HepG2 (cell line): Measurements from ENCODE around the gene CEBPA. TPM values are rescaled to one million over a fixed set of nuclear protein-coding genes. Genes with fewer than 3 reads are reported as not detected.

Experiments used
- BRF2 ChIP-seq: sonication (generic); formaldehyde crosslinking; IDR thresholded peaks from 2 replicates; pipeline ENCODE4 v1.8.1; 2022; ENCODE audit warnings: mild to moderate bottlenecking, missing genetic modification reagents
- CEBPZ ChIP-seq: IDR thresholded peaks from 2 replicates; pipeline ENCODE4 v1.6.1; 2012; ENCODE audit warnings: low read length, improper control_type of control experiment
- DDIT3 ChIP-seq: sonication (generic); formaldehyde crosslinking; IDR thresholded peaks from 2 replicates; pipeline ENCODE4 v1.4.0; 2020; ENCODE audit warnings: mild to moderate bottlenecking, missing genetic modification reagents
- E2F5 ChIP-seq: sonication (generic); formaldehyde crosslinking; conservative IDR thresholded peaks from 2 replicates; pipeline ENCODE4 v1.4.0; 2020; ENCODE audit warnings: missing genetic modification reagents
- IRX3 ChIP-seq: sonication (generic); formaldehyde crosslinking; IDR thresholded peaks from 2 replicates; pipeline ENCODE4 v1.8.1; 2023; ENCODE audit warnings: mild to moderate bottlenecking, low read depth, missing genetic modification reagents, borderline replicate concordance
- MED1 ChIP-seq: sonication (generic); formaldehyde crosslinking; IDR thresholded peaks from 2 replicates; pipeline ENCODE4 v1.4.0; 2020; ENCODE audit warnings: missing genetic modification reagents
- NRL ChIP-seq: sonication (generic); formaldehyde crosslinking; IDR thresholded peaks from 2 replicates; pipeline ENCODE4 v1.5.0; 2020; ENCODE audit warnings: missing genetic modification reagents, mild to moderate bottlenecking, moderate library complexity, borderline replicate concordance
- PREB ChIP-seq: sonication (generic); formaldehyde crosslinking; IDR thresholded peaks from 2 replicates; pipeline ENCODE4 v1.4.0; 2020; ENCODE audit warnings: missing genetic modification reagents
- ZBTB25 ChIP-seq: IDR thresholded peaks from 2 replicates; pipeline ENCODE4 v1.6.1; 2018; ENCODE audit warnings: missing genetic modification reagents
- ZBTB38 ChIP-seq: sonication (generic); formaldehyde crosslinking; IDR thresholded peaks from 2 replicates; pipeline ENCODE4 v1.5.1; 2020; ENCODE audit warnings: mild to moderate bottlenecking, missing genetic modification reagents
- ZNF124 ChIP-seq: sonication (generic); formaldehyde crosslinking; IDR thresholded peaks from 2 replicates; pipeline ENCODE4 v1.4.0; 2020; ENCODE audit warnings: missing genetic modification reagents
- ZNF18 ChIP-seq: sonication (generic); formaldehyde crosslinking; IDR thresholded peaks from 2 replicates; pipeline ENCODE4 v1.8.0; 2022; ENCODE audit warnings: mild to moderate bottlenecking, missing genetic modification reagents; ENCODE audit not compliant: insufficient replicate concordance
- ZNF264 ChIP-seq: sonication (generic); formaldehyde crosslinking; IDR thresholded peaks from 2 replicates; pipeline ENCODE4 v1.4.0; 2020; ENCODE audit warnings: missing genetic modification reagents
- ZNF512 ChIP-seq: sonication (generic); formaldehyde crosslinking; IDR thresholded peaks from 2 replicates; pipeline ENCODE4 v1.4.0; 2020; ENCODE audit warnings: mild to moderate bottlenecking, missing genetic modification reagents
- ZNF569 ChIP-seq: sonication (generic); formaldehyde crosslinking; IDR thresholded peaks from 2 replicates; pipeline ENCODE4 v1.5.0; 2020; ENCODE audit warnings: mild to moderate bottlenecking, missing genetic modification reagents, moderate library complexity, borderline replicate concordance
- ZZZ3 ChIP-seq: sonication (generic); formaldehyde crosslinking; IDR thresholded peaks from 2 replicates; pipeline ENCODE4 v1.4.0; 2020; ENCODE audit warnings: missing genetic modification reagents, mild to moderate bottlenecking, borderline replicate concordance
- polyA plus RNA-seq, 8 experiments: library from polyadenylated mRNA; depleted of rRNA in 3 of 8; stranded (reverse) in 7 of 8; unstranded in 1 of 8; fragments of >200 nt; fragmentation: Illumina TruSeq in 4 of 8; extraction: Trizol in 4 of 8; gene quantifications; 2 replicates each; pipeline versions ENCODE4 v1.2.1 to v1.2.3, GENCODE V29; 2011 to 2016; ENCODE audit warnings: low read depth in 4 of 8, missing spikeins in 1 of 8, mixed read lengths in 1 of 8; ENCODE audit not compliant: insufficient read depth in 1 of 8
- total RNA-seq, 5 experiments: library from RNA; depleted of rRNA; stranded (reverse); fragments of >200 nt; fragmentation: Illumina TruSeq; extraction: Trizol; gene quantifications; 2 replicates each; pipeline ENCODE4 v1.2.3, GENCODE V29; 2016; ENCODE audit warnings: low read depth in 1 of 5

The CEBPA gene
- total and polyA plus RNA-seq, 2 of the 13 experiments (the other 11 are each of a cell fraction or from before 2014, with no cell fraction given) = 24.8 to 103 TPM

- TF ChIP-seq ZNF18 (no peak), NRL (peak; percentile 34; the same call in 1 of the 2 replicates), ZBTB25 (no peak; the same call in 1 of the 2 replicates), DDIT3 (CRISPR knock-in tag) (no peak), ZNF569 (CRISPR knock-in tag) (no peak), CEBPZ (no peak), ZNF512 (CRISPR knock-in tag) (no peak), BRF2 (CRISPR knock-in tag) (no peak), E2F5 (CRISPR knock-in tag) (no peak), PREB (CRISPR knock-in tag) (no peak), ZZZ3 (no peak), IRX3 (CRISPR knock-in tag) (no peak), MED1 (CRISPR knock-in tag) (0 out of 2 replicates have a peak, but pooled peaks have one; percentile 26), ZNF124 (CRISPR knock-in tag) (peak; percentile 79; the same call in 1 of the 2 replicates), ZNF264 (no peak), ZBTB38 (no peak)
Measured at GRCh38 chr19:33293255-33294057, 8.9 kb downstream of the CEBPA start (continued).
